WTC11 (cell line): ENCODE results near the gene KIAA1671. TPM values are rescaled to one million over a fixed set of nuclear protein-coding genes. Genes with fewer than 3 reads are reported as not detected.

Source experiments
- GTF2I ChIP-seq: fragments of 250-450 bp; sonication (Bioruptor Pico); conservative IDR thresholded peaks from 2 replicates; pipeline ENCODE4 v1.4.0; 2021; ENCODE audit warnings: mild to moderate bottlenecking
- NR2C2 ChIP-seq: sonication (generic); formaldehyde crosslinking; IDR thresholded peaks from 2 replicates; pipeline ENCODE4 v1.8.0; 2022; ENCODE audit warnings: mild to moderate bottlenecking, missing genetic modification reagents
- RORB ChIP-seq: fragments of 250-450 bp; sonication (Bioruptor Pico); IDR thresholded peaks from 2 replicates; pipeline ENCODE4 v1.9.0; 2021; ENCODE audit warnings: mild to moderate bottlenecking
- TCF7 ChIP-seq: sonication (generic); formaldehyde crosslinking; IDR thresholded peaks from 2 replicates; pipeline ENCODE4 v1.8.0; 2022; ENCODE audit warnings: mild to moderate bottlenecking, low read depth, missing genetic modification reagents, moderate library complexity
- TEAD1 ChIP-seq: sonication (generic); formaldehyde crosslinking; IDR thresholded peaks from 2 replicates; pipeline ENCODE4 v1.8.0; 2022; ENCODE audit warnings: mild to moderate bottlenecking, missing genetic modification reagents
- ZNF138 ChIP-seq: sonication (generic); formaldehyde crosslinking; conservative IDR thresholded peaks from 2 replicates; pipeline ENCODE4 v1.8.1; 2022; ENCODE audit warnings: mild to moderate bottlenecking, moderate library complexity, missing genetic modification reagents
- ZNF219 ChIP-seq: sonication (generic); formaldehyde crosslinking; IDR thresholded peaks from 2 replicates; pipeline ENCODE4 v1.8.0; 2023; ENCODE audit warnings: missing genetic modification reagents, mild to moderate bottlenecking, borderline replicate concordance
- ZNF423 ChIP-seq: fragments of 250-450 bp; sonication (Bioruptor Pico); IDR thresholded peaks from 2 replicates; pipeline ENCODE4 v2.1.2; 2022; ENCODE audit warnings: mild to moderate bottlenecking, moderate library complexity
- total RNA-seq: library from RNA; stranded (reverse); gene quantifications from 3 replicates; pipeline ENCODE4 v1.2.3, GENCODE V29; 2021
- TF ChIP-seq, protein P1 (sequence below): fragments of 250-450 bp; sonication (Bioruptor Pico); conservative IDR thresholded peaks from 2 replicates; pipeline ENCODE4 v1.9.0; 2021; ENCODE audit warnings: mild to moderate bottlenecking
- TF ChIP-seq, protein P2 (sequence below): fragments of 250-450 bp; sonication (Bioruptor Pico); IDR thresholded peaks from 2 replicates; pipeline ENCODE4 v2.1.2; 2022; ENCODE audit warnings: mild to moderate bottlenecking, moderate library complexity
- TF ChIP-seq, protein P3 (sequence below): sonication (generic); formaldehyde crosslinking; IDR thresholded peaks from 2 replicates; pipeline ENCODE4 v1.8.0; 2023; ENCODE audit warnings: mild to moderate bottlenecking, missing genetic modification reagents
- TF ChIP-seq, protein P4 (sequence below): fragments of 250-450 bp; sonication (Bioruptor Pico); IDR thresholded peaks from 2 replicates; pipeline ENCODE4 v1.8.0; 2021; ENCODE audit warnings: mild to moderate bottlenecking
- TF ChIP-seq, protein P5 (sequence below): sonication (generic); formaldehyde crosslinking; IDR thresholded peaks from 2 replicates; pipeline ENCODE4 v1.8.1; 2022; ENCODE audit warnings: mild to moderate bottlenecking, moderate library complexity, missing genetic modification reagents
- TF ChIP-seq, protein P6 (sequence below): sonication (generic); formaldehyde crosslinking; IDR thresholded peaks from 2 replicates; pipeline ENCODE4 v1.8.0; 2022; ENCODE audit warnings: mild to moderate bottlenecking, missing genetic modification reagents
- TF ChIP-seq, protein P7 (sequence below): sonication (generic); formaldehyde crosslinking; IDR thresholded peaks from 2 replicates; pipeline ENCODE4 v1.8.1; 2022; ENCODE audit warnings: mild to moderate bottlenecking, missing genetic modification reagents, moderate library complexity, borderline replicate concordance
- TF ChIP-seq, protein P8 (sequence below): sonication (generic); formaldehyde crosslinking; IDR thresholded peaks from 2 replicates; pipeline ENCODE4 v1.8.1; 2022; ENCODE audit warnings: missing genetic modification reagents, borderline replicate concordance

Gene KIAA1671
- total RNA-seq, 1 experiment from 2014 or later = 26.0 TPM

DNA sequence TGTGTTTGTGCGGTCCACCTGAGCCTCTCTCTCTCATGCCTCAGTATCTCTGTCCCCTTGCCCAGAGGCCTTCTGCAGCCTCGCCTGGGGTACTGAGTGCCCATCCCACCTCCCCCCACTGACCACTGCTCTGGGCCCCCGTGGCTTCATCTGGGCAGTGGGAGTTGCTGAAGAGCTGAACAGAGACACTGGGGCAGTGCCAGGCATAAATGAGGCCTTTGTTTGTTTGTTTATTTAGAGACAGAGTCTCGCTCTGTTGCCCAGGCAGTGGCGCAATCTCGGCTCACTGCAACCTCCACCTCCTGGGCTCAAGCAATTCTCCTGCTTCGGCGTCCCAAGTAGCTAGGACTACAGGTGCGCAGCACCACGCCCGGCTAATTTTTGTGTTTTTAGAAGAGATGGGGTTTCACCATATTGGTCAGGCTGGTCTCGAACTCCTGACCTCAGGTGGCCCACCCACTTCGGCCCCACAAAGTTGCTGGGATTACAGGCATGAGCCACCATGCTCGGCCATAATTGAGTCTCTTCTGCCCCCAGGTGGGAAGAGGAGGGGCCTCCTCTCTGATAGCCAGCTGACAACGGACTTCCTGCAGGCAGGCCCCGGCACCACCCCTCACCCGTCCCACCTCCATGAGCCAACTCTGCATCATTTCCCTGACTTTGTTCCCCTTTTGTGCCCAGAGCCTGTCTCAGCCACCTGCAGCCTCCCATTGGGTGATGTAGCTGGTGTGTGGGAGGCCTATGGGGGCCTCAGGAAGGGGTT is 256.4 kb downstream of the KIAA1671 start (continued):
- TF ChIP-seq, protein P1, sequence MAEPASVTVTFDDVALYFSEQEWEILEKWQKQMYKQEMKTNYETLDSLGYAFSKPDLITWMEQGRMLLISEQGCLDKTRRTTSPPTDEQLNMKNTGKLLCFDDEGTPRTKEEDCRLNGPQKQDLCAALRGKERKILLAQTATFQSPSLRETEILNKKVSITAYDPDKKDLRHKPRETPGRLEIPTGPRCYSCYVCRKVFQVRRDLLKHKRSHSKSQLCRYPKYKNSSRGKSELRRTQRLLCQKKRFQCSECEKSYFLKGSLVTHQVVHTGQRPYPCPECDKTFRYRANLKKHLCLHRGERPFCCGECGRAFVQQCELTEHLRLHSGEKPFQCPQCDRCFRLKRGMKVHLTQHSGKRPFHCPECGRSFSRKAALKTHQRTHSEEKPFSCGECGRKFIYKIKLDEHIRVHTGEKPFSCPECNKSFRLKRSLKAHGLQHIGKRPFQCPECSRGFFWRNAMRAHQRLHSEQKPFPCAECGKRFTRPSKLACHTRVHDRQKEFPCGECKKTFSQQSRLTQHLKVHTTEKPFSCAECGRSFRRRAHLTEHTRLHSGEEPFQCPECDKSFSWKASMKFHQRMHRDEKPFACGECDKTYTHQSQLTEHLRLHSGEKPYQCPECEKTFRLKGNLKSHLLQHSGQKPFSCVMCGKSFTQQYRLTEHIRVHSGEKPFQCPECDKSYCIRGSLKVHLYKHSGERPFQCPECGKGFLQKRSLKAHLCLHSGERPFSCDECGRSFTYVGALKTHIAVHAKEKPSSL (CRISPR knock-in tag) = no peak
- TF ChIP-seq TCF7 = no peak
- TF ChIP-seq, protein P2, sequence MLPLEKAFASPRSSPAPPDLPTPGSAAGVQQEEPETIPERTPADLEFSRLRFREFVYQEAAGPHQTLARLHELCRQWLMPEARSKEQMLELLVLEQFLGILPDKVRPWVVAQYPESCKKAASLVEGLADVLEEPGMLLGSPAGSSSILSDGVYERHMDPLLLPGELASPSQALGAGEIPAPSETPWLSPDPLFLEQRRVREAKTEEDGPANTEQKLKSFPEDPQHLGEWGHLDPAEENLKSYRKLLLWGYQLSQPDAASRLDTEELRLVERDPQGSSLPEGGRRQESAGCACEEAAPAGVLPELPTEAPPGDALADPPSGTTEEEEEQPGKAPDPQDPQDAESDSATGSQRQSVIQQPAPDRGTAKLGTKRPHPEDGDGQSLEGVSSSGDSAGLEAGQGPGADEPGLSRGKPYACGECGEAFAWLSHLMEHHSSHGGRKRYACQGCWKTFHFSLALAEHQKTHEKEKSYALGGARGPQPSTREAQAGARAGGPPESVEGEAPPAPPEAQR (CRISPR knock-in tag) = no peak
- TF ChIP-seq ZNF138 = no peak
- TF ChIP-seq, protein P3, sequence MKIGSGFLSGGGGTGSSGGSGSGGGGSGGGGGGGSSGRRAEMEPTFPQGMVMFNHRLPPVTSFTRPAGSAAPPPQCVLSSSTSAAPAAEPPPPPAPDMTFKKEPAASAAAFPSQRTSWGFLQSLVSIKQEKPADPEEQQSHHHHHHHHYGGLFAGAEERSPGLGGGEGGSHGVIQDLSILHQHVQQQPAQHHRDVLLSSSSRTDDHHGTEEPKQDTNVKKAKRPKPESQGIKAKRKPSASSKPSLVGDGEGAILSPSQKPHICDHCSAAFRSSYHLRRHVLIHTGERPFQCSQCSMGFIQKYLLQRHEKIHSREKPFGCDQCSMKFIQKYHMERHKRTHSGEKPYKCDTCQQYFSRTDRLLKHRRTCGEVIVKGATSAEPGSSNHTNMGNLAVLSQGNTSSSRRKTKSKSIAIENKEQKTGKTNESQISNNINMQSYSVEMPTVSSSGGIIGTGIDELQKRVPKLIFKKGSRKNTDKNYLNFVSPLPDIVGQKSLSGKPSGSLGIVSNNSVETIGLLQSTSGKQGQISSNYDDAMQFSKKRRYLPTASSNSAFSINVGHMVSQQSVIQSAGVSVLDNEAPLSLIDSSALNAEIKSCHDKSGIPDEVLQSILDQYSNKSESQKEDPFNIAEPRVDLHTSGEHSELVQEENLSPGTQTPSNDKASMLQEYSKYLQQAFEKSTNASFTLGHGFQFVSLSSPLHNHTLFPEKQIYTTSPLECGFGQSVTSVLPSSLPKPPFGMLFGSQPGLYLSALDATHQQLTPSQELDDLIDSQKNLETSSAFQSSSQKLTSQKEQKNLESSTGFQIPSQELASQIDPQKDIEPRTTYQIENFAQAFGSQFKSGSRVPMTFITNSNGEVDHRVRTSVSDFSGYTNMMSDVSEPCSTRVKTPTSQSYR = no peak
- TF ChIP-seq, protein P4, sequence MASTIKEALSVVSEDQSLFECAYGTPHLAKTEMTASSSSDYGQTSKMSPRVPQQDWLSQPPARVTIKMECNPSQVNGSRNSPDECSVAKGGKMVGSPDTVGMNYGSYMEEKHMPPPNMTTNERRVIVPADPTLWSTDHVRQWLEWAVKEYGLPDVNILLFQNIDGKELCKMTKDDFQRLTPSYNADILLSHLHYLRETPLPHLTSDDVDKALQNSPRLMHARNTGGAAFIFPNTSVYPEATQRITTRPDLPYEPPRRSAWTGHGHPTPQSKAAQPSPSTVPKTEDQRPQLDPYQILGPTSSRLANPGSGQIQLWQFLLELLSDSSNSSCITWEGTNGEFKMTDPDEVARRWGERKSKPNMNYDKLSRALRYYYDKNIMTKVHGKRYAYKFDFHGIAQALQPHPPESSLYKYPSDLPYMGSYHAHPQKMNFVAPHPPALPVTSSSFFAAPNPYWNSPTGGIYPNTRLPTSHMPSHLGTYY (CRISPR knock-in tag) = no peak
- TF ChIP-seq, protein P5, sequence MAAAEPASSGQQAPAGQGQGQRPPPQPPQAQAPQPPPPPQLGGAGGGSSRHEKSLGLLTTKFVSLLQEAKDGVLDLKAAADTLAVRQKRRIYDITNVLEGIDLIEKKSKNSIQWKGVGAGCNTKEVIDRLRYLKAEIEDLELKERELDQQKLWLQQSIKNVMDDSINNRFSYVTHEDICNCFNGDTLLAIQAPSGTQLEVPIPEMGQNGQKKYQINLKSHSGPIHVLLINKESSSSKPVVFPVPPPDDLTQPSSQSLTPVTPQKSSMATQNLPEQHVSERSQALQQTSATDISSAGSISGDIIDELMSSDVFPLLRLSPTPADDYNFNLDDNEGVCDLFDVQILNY (CRISPR knock-in tag) = no peak
- TF ChIP-seq, protein P6, sequence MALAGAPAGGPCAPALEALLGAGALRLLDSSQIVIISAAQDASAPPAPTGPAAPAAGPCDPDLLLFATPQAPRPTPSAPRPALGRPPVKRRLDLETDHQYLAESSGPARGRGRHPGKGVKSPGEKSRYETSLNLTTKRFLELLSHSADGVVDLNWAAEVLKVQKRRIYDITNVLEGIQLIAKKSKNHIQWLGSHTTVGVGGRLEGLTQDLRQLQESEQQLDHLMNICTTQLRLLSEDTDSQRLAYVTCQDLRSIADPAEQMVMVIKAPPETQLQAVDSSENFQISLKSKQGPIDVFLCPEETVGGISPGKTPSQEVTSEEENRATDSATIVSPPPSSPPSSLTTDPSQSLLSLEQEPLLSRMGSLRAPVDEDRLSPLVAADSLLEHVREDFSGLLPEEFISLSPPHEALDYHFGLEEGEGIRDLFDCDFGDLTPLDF (CRISPR knock-in tag) = no peak
- no peak for TF ChIP-seq NR2C2 (CRISPR knock-in tag)
- no peak for TF ChIP-seq TEAD1 (CRISPR knock-in tag)
- TF ChIP-seq RORB (CRISPR knock-in tag) = no peak
- TF ChIP-seq, protein P7, sequence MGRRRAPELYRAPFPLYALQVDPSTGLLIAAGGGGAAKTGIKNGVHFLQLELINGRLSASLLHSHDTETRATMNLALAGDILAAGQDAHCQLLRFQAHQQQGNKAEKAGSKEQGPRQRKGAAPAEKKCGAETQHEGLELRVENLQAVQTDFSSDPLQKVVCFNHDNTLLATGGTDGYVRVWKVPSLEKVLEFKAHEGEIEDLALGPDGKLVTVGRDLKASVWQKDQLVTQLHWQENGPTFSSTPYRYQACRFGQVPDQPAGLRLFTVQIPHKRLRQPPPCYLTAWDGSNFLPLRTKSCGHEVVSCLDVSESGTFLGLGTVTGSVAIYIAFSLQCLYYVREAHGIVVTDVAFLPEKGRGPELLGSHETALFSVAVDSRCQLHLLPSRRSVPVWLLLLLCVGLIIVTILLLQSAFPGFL (CRISPR knock-in tag) = no peak
- TF ChIP-seq ZNF219 (CRISPR knock-in tag) = no peak
- TF ChIP-seq, protein P8, sequence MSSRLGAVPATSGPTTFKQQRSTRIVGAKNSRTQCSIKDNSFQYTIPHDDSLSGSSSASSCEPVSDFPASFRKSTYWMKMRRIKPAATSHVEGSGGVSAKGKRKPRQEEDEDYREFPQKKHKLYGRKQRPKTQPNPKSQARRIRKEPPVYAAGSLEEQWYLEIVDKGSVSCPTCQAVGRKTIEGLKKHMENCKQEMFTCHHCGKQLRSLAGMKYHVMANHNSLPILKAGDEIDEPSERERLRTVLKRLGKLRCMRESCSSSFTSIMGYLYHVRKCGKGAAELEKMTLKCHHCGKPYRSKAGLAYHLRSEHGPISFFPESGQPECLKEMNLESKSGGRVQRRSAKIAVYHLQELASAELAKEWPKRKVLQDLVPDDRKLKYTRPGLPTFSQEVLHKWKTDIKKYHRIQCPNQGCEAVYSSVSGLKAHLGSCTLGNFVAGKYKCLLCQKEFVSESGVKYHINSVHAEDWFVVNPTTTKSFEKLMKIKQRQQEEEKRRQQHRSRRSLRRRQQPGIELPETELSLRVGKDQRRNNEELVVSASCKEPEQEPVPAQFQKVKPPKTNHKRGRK = no peak
- TF ChIP-seq GTF2I = no peak
- no peak for TF ChIP-seq ZNF423 (CRISPR knock-in tag)
